Activated naive CD4-positive, alpha-beta T cell treated with anti-CD3 and anti-CD28 coated beads, Interleukin-2, amount 10 ng/mL, durations not matched to agents 7 days and 5 days (primary cell): ENCODE data around the gene RAB1A.
A peak's percentile ranks its signal among the peaks of the same experiment; 100 is the strongest.

Experiments
- CTCF ChIA-PET: fragments of 350-600 bp; sonication (Branson Sonifier 250); formaldehyde crosslinking; loops from one replicate; lab custom pipeline; 2021; ENCODE audit warnings: antibody characterized with exemption; lab: Charles Lee
- DNase-seq: peaks from one replicate; pipeline ENCODE4 v3.0.0-alpha.2; 2020
- H3K27ac Mint-ChIP-seq: one replicate; pipeline ENCODE4 v1.8.0; 2021; ENCODE audit warnings: mild to moderate bottlenecking, moderate library complexity, mixed read lengths
- H3K27me3 Mint-ChIP-seq: one replicate; pipeline ENCODE4 v1.8.0; 2021; ENCODE audit warnings: mild to moderate bottlenecking, mixed read lengths
- H3K36me3 Mint-ChIP-seq: one replicate; pipeline ENCODE4 v1.8.0; 2021; ENCODE audit warnings: mixed read lengths
- H3K4me1 Mint-ChIP-seq: one replicate; pipeline ENCODE4 v1.8.0; 2021; ENCODE audit warnings: mixed read lengths
- H3K4me3 Mint-ChIP-seq: one replicate; pipeline ENCODE4 v1.8.0; 2021; ENCODE audit warnings: mild to moderate bottlenecking, moderate library complexity, mixed read lengths
- H3K9me3 Mint-ChIP-seq: one replicate; pipeline ENCODE4 v1.8.0; 2021; ENCODE audit warnings: mixed read lengths

Gene RAB1A

GRCh38 chr2:65040400-65041261 lies 89.3 kb downstream of the RAB1A start:
- H3K27ac Mint-ChIP-seq: no peak overlapping the region
- H3K27me3 Mint-ChIP-seq: peaks cover 3% of the 10 kb centered on the region
- no peak overlapping the region for H3K4me3 Mint-ChIP-seq
- CTCF ChIA-PET: interaction anchor here (0.6 to 3.7 kb wide), 11 partner anchors 9 to 134 kb away, joined by 3 to 35 read pairs (median 4); no protein-coding TSS in a partner anchor
- H3K9me3 Mint-ChIP-seq: peaks cover 11% of the 10 kb centered on the region
- peaks cover 13% of the 10 kb centered on the region for H3K36me3 Mint-ChIP-seq
- DNase-seq: peak; percentile 87
- H3K4me1 Mint-ChIP-seq: peaks cover 24% of the 10 kb centered on the region

GRCh38 chr2:65039640-65040039 lies 90.3 kb downstream of the RAB1A start:
- Mint-ChIP-seq H3K36me3 (peaks cover 11% of the 10 kb centered on the region), H3K4me1 (peaks cover 24% of the 10 kb centered on the region), H3K27me3 (peaks cover 3% of the 10 kb centered on the region), H3K27ac (no peak overlapping the region), H3K4me3 (no peak overlapping the region), H3K9me3 (peaks cover 9% of the 10 kb centered on the region)
- CTCF ChIA-PET: interaction anchor here (0.8 to 3.7 kb wide), 6 partner anchors 8 to 124 kb away, joined by 3 to 35 read pairs (median 4); no protein-coding TSS in a partner anchor
- no peak for DNase-seq

- H3K27ac Mint-ChIP-seq: no peak overlapping the region
- H3K4me3 Mint-ChIP-seq: no peak overlapping the region
- no peak for DNase-seq
- H3K9me3 Mint-ChIP-seq: no peaks in the 10 kb centered on the region
- H3K27me3 Mint-ChIP-seq: no peaks in the 10 kb centered on the region
- no peaks in the 10 kb centered on the region for H3K36me3 Mint-ChIP-seq
- H3K4me1 Mint-ChIP-seq: peaks cover 16% of the 10 kb centered on the region
- CTCF ChIA-PET: interaction anchor here (0.5 to 3.7 kb wide), 2 partner anchors 20 to 120 kb away, joined by 3 to 35 read pairs; no protein-coding TSS in a partner anchor
Measured at GRCh38 chr2:65037178-65037577, 92.7 kb downstream of the RAB1A start.
